HG03378 (cell line): ENCODE data around the gene CASP7.
"Not testable (repeated sequence)": the region's sequence is repeated elsewhere in the genome, so short reads cannot be mapped to it uniquely, and the experiment has no call there.

Source experiments
- ATAC-seq: cut with Tn5 transposase; IDR thresholded peaks from one replicate; pipeline ENCODE4 v1.9.1; 2021; ENCODE audit warnings: mild to moderate bottlenecking, moderate library complexity; ENCODE audit not compliant: unreplicated experiment

The CASP7 gene

GRCh38 chr10:113752553-113752952 lies 72.8 kb downstream of the CASP7 start:
- ATAC-seq = no peak

GRCh38 chr10:113753020-113753692 lies 73.4 kb downstream of the CASP7 start:
- ATAC-seq = no peak

DNA sequence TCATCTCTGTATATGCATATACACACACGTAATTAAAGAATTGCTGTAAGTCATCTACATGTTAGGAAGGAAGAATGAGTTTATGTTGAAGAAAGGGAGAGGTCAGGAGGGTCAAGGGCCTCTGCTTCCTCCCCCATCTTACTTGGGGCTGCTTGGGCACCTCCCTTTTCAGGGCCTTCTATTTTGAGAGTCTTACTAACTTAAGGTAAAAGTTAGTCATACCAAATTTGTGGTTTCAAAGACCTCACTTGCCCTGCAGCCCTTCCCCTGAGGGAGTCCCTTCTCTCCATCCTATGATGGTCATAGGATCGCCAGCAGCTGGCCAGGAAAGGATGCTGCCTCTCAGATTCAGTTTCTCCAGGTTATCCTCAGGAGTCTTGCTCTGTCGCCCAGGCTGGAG lies 74.4 kb downstream of the CASP7 start:
- ATAC-seq = no peak

DNA sequence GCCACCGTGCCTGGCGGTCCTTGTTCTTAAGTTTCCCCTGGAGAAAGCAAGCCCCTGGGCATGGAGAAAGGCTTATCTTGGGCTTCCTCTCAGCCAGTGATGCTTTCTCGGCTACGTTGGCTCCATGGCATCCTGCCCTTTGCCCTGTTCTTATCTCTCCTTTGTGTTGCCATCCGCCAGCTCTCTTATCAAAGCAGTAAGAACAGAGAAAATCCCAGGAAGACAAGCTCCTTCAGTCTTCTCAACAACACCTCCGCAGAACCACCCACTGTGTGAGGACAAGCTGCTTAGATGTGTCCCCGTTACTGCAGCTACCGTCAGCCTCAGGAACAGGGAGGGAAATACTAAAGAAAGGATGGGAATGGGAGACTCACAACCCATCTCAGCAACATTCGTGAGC lies 75.1 kb downstream of the CASP7 start:
- no peak for ATAC-seq

- ATAC-seq = no peak
Observed at GRCh38 chr10:113756940-113757543, 77.3 kb downstream of the CASP7 start.

- ATAC-seq = no peak
Observed at GRCh38 chr10:113762083-113762482, 82.4 kb downstream of the CASP7 start.

GRCh38 chr10:113764582-113764981 lies 84.9 kb downstream of the CASP7 start:
- no peak for ATAC-seq

DNA sequence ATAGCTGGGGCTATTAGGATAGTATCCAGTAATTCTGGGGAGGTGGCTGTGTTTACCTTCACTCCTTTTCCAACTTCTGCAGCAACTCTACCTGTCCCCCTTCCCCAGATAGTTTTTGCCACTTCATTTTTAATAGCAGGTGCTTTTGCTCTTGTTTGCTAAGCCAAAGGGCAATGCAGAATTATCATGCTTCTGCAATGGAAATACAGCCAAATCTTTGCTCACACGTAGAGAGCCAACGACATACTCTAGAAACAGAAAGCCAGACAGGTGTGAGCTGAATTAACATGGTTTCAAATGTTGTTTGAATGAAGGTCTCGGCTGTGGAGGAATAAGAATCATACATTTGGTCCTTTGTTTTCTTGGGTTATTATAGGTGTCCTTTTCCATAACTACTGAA lies 86.2 kb downstream of the CASP7 start:
- no peak for ATAC-seq

- ATAC-seq = no peak
Observed at GRCh38 chr10:113767222-113767621, 87.5 kb downstream of the CASP7 start.

DNA sequence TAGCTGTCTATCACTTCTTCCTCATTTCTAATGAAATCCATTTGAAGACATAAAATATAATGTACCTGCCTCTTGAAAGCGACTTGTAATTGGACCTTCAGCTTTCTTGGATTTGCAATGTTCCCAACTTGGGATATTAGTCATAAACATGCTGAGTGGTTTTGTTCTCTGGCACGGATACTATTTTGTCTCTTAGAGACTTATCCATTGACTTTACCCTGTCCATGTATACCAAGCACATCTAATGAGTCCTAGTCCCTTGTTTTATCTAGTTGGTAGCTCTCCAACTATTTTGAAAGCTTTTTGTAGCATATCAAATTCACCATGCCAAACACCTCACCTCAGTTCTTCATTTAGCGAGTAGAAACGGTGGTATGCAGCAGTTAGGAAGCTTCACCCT lies 90.6 kb downstream of the CASP7 start:
- ATAC-seq = no peak

GRCh38 chr10:113771131-113771530 lies 91.4 kb downstream of the CASP7 start:
- not testable (repeated sequence) for ATAC-seq

- no peak for ATAC-seq
Observed at GRCh38 chr10:113775686-113776294, 96.1 kb downstream of the CASP7 start.

- ATAC-seq = no peak
Observed at GRCh38 chr10:113776553-113776952, 96.8 kb downstream of the CASP7 start.
